HCT116 (cell line): Measurements from ENCODE around the gene REN.

Source experiments
- EGR1 ChIP-seq: IDR thresholded peaks from 2 replicates; pipeline ENCODE4 v1.6.1; 2012; ENCODE audit warnings: low read depth
- EZH2phosphoT487 ChIP-seq: fragments of 200-600 bp; IDR thresholded peaks from 2 replicates; pipeline ENCODE4 v1.6.1; 2018; ENCODE audit warnings: antibody characterized with exemption, borderline replicate concordance
- JUND ChIP-seq: IDR thresholded peaks from 2 replicates; pipeline ENCODE4 v1.6.1; 2012
- TF ChIP-seq, protein P1 (sequence below): IDR thresholded peaks from 2 replicates; pipeline ENCODE4 v1.6.1; 2011; ENCODE audit warnings: mild to moderate bottlenecking, low read length, moderate library complexity; ENCODE audit not compliant: insufficient replicate concordance; ENCODE audit errors: extremely low read depth
- TF ChIP-seq, protein P2 (sequence below), 3 experiments: fragments of 200-600 bp in 1 of 3; sonication (generic) in 1 of 3; IDR thresholded peaks in 2 of 3; conservative IDR thresholded peaks in 1 of 3; 2 replicates each; pipeline ENCODE4 v1.5.1; 2012 to 2017; ENCODE audit warnings: low read depth in 2 of 3, low read length in 2 of 3, antibody characterized with exemption in 1 of 3, borderline replicate concordance in 1 of 3, control low read depth in 1 of 3, mild to moderate bottlenecking in 1 of 3, mixed read lengths in 1 of 3, mixed run types in 1 of 3, moderate library complexity in 1 of 3; ENCODE audit not compliant: insufficient read depth in 1 of 3

- TF ChIP-seq EZH2phosphoT487 (no peak), JUND (no peak), EGR1 (no peak)
- TF ChIP-seq, protein P1, sequence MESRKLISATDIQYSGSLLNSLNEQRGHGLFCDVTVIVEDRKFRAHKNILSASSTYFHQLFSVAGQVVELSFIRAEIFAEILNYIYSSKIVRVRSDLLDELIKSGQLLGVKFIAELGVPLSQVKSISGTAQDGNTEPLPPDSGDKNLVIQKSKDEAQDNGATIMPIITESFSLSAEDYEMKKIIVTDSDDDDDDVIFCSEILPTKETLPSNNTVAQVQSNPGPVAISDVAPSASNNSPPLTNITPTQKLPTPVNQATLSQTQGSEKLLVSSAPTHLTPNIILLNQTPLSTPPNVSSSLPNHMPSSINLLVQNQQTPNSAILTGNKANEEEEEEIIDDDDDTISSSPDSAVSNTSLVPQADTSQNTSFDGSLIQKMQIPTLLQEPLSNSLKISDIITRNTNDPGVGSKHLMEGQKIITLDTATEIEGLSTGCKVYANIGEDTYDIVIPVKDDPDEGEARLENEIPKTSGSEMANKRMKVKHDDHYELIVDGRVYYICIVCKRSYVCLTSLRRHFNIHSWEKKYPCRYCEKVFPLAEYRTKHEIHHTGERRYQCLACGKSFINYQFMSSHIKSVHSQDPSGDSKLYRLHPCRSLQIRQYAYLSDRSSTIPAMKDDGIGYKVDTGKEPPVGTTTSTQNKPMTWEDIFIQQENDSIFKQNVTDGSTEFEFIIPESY: no peak
- TF ChIP-seq, protein P2, sequence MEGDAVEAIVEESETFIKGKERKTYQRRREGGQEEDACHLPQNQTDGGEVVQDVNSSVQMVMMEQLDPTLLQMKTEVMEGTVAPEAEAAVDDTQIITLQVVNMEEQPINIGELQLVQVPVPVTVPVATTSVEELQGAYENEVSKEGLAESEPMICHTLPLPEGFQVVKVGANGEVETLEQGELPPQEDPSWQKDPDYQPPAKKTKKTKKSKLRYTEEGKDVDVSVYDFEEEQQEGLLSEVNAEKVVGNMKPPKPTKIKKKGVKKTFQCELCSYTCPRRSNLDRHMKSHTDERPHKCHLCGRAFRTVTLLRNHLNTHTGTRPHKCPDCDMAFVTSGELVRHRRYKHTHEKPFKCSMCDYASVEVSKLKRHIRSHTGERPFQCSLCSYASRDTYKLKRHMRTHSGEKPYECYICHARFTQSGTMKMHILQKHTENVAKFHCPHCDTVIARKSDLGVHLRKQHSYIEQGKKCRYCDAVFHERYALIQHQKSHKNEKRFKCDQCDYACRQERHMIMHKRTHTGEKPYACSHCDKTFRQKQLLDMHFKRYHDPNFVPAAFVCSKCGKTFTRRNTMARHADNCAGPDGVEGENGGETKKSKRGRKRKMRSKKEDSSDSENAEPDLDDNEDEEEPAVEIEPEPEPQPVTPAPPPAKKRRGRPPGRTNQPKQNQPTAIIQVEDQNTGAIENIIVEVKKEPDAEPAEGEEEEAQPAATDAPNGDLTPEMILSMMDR (IDR thresholded peaks at IDR 0.05 in 2 of 3, conservative IDR thresholded peaks at IDR 0.05 in 1 of 3; ENCODE audit: borderline replicate concordance in 1 of 3, insufficient read depth in 1 of 3, low read depth in 2 of 3, low read length in 2 of 3): no peak
Measured at GRCh38 chr1:204191456-204191855, 25.3 kb upstream of the REN start.
